Measurements from ENCODE around the gene METTL2B. TPM values are rescaled to one million over a fixed set of nuclear protein-coding genes. Genes with fewer than 3 reads are reported as not detected.
A peak's percentile ranks its signal among the peaks of the same experiment; 100 is the strongest.

Gene METTL2B
- total and polyA plus RNA-seq, 2 of the 13 experiments (the other 11 are each of a cell fraction or from before 2014, with no cell fraction given): 15.5 to 33.1 TPM

DNA sequence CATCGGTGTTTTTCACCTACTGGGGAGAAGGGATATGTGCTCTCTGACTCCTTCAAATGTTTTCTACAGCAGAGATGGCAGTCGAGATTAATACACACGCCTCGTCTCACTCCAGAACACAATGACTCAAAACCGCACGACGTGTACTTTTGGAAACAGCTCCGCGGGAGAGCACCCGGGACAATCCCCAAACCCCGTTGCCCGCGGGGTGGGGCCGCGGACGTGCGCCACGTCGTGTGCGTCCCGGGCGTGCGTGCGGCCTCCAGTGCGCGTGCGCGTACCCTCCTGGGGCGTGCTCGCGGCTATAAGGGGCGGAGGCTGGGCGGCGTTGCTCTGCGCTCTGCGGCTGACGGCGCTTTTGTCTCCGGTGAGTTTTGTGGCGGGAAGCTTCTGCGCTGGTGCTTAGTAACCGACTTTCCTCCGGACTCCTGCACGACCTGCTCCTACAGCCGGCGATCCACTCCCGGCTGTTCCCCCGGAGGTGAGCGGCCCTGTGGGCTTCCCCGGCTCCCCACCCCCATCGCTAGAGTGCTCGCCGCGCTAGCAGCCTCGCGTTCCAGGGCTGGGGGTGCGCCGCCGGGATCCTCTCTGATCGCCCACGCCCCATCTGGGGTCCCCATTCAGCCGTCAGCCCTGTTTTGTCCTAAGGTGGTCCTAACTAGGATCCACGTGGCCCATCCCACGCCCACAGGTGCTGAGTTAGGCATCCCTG is 20.8 kb upstream of the METTL2B start, which contains the start of gene HILPDA (continued):
- TF ChIP-seq, protein P1, sequence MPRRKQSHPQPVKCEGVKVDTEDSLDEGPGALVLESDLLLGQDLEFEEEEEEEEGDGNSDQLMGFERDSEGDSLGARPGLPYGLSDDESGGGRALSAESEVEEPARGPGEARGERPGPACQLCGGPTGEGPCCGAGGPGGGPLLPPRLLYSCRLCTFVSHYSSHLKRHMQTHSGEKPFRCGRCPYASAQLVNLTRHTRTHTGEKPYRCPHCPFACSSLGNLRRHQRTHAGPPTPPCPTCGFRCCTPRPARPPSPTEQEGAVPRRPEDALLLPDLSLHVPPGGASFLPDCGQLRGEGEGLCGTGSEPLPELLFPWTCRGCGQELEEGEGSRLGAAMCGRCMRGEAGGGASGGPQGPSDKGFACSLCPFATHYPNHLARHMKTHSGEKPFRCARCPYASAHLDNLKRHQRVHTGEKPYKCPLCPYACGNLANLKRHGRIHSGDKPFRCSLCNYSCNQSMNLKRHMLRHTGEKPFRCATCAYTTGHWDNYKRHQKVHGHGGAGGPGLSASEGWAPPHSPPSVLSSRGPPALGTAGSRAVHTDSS (CRISPR knock-in tag; conservative IDR thresholded peaks at IDR 0.05): no peak
- TF ChIP-seq, protein P2, sequence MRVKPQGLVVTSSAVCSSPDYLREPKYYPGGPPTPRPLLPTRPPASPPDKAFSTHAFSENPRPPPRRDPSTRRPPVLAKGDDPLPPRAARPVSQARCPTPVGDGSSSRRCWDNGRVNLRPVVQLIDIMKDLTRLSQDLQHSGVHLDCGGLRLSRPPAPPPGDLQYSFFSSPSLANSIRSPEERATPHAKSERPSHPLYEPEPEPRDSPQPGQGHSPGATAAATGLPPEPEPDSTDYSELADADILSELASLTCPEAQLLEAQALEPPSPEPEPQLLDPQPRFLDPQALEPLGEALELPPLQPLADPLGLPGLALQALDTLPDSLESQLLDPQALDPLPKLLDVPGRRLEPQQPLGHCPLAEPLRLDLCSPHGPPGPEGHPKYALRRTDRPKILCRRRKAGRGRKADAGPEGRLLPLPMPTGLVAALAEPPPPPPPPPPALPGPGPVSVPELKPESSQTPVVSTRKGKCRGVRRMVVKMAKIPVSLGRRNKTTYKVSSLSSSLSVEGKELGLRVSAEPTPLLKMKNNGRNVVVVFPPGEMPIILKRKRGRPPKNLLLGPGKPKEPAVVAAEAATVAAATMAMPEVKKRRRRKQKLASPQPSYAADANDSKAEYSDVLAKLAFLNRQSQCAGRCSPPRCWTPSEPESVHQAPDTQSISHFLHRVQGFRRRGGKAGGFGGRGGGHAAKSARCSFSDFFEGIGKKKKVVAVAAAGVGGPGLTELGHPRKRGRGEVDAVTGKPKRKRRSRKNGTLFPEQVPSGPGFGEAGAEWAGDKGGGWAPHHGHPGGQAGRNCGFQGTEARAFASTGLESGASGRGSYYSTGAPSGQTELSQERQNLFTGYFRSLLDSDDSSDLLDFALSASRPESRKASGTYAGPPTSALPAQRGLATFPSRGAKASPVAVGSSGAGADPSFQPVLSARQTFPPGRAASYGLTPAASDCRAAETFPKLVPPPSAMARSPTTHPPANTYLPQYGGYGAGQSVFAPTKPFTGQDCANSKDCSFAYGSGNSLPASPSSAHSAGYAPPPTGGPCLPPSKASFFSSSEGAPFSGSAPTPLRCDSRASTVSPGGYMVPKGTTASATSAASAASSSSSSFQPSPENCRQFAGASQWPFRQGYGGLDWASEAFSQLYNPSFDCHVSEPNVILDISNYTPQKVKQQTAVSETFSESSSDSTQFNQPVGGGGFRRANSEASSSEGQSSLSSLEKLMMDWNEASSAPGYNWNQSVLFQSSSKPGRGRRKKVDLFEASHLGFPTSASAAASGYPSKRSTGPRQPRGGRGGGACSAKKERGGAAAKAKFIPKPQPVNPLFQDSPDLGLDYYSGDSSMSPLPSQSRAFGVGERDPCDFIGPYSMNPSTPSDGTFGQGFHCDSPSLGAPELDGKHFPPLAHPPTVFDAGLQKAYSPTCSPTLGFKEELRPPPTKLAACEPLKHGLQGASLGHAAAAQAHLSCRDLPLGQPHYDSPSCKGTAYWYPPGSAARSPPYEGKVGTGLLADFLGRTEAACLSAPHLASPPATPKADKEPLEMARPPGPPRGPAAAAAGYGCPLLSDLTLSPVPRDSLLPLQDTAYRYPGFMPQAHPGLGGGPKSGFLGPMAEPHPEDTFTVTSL (CRISPR knock-in tag; IDR thresholded peaks at IDR 0.05; ENCODE audit: borderline replicate concordance): peak; percentile 78
- TF ChIP-seq RFX1 (IDR thresholded peaks at IDR 0.05) (no peak), ZNF713 (CRISPR knock-in tag; IDR thresholded peaks at IDR 0.05) (no peak), KDM2A (CRISPR knock-in tag; IDR thresholded peaks at IDR 0.05; ENCODE audit: borderline replicate concordance, low read depth) (peak; percentile 68; the same call in 1 of the 2 replicates), TCF7 (IDR thresholded peaks at IDR 0.05; ENCODE audit: low read depth) (no peak), TBL1XR1 (IDR thresholded peaks at IDR 0.05; ENCODE audit: borderline replicate concordance, low read length, partially characterized antibody) (no peak)
- TF ChIP-seq, protein P3, sequence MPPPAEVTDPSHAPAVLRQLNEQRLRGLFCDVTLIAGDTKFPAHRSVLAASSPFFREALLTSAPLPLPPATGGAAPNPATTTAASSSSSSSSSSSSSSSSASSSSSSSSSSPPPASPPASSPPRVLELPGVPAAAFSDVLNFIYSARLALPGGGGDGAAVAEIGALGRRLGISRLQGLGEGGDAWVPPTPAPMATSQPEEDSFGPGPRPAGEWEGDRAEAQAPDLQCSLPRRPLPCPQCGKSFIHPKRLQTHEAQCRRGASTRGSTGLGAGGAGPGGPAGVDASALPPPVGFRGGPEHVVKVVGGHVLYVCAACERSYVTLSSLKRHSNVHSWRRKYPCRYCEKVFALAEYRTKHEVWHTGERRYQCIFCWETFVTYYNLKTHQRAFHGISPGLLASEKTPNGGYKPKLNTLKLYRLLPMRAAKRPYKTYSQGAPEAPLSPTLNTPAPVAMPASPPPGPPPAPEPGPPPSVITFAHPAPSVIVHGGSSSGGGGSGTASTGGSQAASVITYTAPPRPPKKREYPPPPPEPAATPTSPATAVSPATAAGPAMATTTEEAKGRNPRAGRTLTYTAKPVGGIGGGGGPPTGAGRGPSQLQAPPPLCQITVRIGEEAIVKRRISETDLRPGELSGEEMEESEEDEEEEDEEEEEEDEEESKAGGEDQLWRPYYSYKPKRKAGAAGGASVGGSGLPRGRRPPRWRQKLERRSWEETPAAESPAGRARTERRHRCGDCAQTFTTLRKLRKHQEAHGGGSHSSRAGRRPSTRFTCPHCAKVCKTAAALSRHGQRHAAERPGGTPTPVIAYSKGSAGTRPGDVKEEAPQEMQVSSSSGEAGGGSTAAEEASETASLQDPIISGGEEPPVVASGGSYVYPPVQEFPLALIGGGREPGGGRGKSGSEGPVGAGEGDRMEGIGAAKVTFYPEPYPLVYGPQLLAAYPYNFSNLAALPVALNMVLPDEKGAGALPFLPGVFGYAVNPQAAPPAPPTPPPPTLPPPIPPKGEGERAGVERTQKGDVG (CRISPR knock-in tag; IDR thresholded peaks at IDR 0.05; ENCODE audit: borderline replicate concordance): 0 out of 2 replicates have a peak, but pooled peaks have one; percentile 43
- TF ChIP-seq, protein P4, sequence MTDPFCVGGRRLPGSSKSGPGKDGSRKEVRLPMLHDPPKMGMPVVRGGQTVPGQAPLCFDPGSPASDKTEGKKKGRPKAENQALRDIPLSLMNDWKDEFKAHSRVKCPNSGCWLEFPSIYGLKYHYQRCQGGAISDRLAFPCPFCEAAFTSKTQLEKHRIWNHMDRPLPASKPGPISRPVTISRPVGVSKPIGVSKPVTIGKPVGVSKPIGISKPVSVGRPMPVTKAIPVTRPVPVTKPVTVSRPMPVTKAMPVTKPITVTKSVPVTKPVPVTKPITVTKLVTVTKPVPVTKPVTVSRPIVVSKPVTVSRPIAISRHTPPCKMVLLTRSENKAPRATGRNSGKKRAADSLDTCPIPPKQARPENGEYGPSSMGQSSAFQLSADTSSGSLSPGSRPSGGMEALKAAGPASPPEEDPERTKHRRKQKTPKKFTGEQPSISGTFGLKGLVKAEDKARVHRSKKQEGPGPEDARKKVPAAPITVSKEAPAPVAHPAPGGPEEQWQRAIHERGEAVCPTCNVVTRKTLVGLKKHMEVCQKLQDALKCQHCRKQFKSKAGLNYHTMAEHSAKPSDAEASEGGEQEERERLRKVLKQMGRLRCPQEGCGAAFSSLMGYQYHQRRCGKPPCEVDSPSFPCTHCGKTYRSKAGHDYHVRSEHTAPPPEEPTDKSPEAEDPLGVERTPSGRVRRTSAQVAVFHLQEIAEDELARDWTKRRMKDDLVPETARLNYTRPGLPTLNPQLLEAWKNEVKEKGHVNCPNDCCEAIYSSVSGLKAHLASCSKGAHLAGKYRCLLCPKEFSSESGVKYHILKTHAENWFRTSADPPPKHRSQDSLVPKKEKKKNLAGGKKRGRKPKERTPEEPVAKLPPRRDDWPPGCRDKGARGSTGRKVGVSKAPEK (CRISPR knock-in tag; IDR thresholded peaks at IDR 0.05; ENCODE audit: borderline replicate concordance): no peak
